Lung (tissue), 12 donors: ENCODE results near the gene RAB3C. TPM values are rescaled to one million over a fixed set of nuclear protein-coding genes. Genes with fewer than 3 reads are reported as not detected.
A peak's percentile ranks its signal among the peaks of the same experiment; 100 is the strongest.

Source experiments
- ATAC-seq: fragments of 200-7000 bp; cut with Tn5 transposase; one replicate; pipeline ENCODE4 v1.9.1; 2020; ENCODE audit warnings: moderate number of reproducible peaks; ENCODE audit not compliant: insufficient read depth, low FRiP score
- DNase-seq, 3 donors: peaks; one replicate each; pipeline ENCODE4 v3.0.0-alpha.2; 2013 to 2017
- H3K27ac ChIP-seq, 2 donors: one replicate each; pipeline ENCODE4 v1.5.1; 2013; ENCODE audit warnings: mild to moderate bottlenecking in 2 of 2, moderate library complexity in 2 of 2, control low read depth in 1 of 2, inconsistent platforms in 1 of 2, low read depth in 1 of 2, low read length in 1 of 2
- H3K27me3 ChIP-seq, 3 donors: one replicate each; pipeline ENCODE4 v1.5.1; 2013; ENCODE audit warnings: low read length in 2 of 3; ENCODE audit not compliant: control insufficient read depth in 3 of 3, insufficient read depth in 3 of 3
- H3K36me3 ChIP-seq, 4 donors: one replicate each; pipeline ENCODE4 v1.5.1; 2013; ENCODE audit warnings: low read length in 4 of 4, mild to moderate bottlenecking in 1 of 4, moderate library complexity in 1 of 4; ENCODE audit not compliant: control insufficient read depth in 4 of 4, insufficient read depth in 4 of 4
- H3K4me1 ChIP-seq, 5 donors: one replicate each; pipeline ENCODE4 v1.5.1; 2013; ENCODE audit warnings: low read length in 5 of 5, mild to moderate bottlenecking in 2 of 5, moderate library complexity in 1 of 5; ENCODE audit not compliant: control insufficient read depth in 5 of 5, insufficient read depth in 5 of 5
- H3K4me3 ChIP-seq: one replicate; pipeline ENCODE4 v1.5.1; 2013; ENCODE audit warnings: mild to moderate bottlenecking, control low read depth, moderate library complexity
- H3K9ac ChIP-seq, 2 donors: one replicate each; pipeline ENCODE4 v1.5.1; 2013; ENCODE audit warnings: low read length in 2 of 2, control low read depth in 1 of 2; ENCODE audit not compliant: insufficient read depth in 1 of 2
- H3K9me3 ChIP-seq, 4 donors: one replicate each; pipeline ENCODE4 v1.5.1; 2013; ENCODE audit warnings: low read length in 3 of 4, mild to moderate bottlenecking in 1 of 4, moderate library complexity in 1 of 4; ENCODE audit not compliant: control insufficient read depth in 4 of 4, insufficient read depth in 3 of 4
- CTCF ChIP-seq: IDR thresholded peaks from 2 replicates; pipeline ENCODE4 v1.5.1; 2012; ENCODE audit warnings: mild to moderate bottlenecking; ENCODE audit errors: control extremely low read depth, extremely low read depth
- WGBS, 2 donors: extraction: QIAGEN DNeasy Blood & Tissue Kit; methylation state at CpG; one replicate each; pipeline ENCODE4 v1.1.7; 2013; 5-methylcytosine and 5-hydroxymethylcytosine counted together
- polyA plus RNA-seq, 2 donors: library from polyadenylated mRNA; stranded (reverse); fragments of 200-250 nt; gene quantifications; one replicate each; pipeline ENCODE4 v1.2.1, GENCODE V29; 2013
- total RNA-seq, 2 donors: library from RNA; depleted of rRNA in 1 of 2; stranded (reverse); fragments of >200 nt in 1 of 2; gene quantifications; one replicate each; pipeline ENCODE4 v1.2.1, GENCODE V29; 2014 to 2021
- donor health status: control.
- donor health status: control.
- donor health status: Bipolar disorder and iron deficiency.
- donor health status: healthy.
- donor health status: DM: yes; HTN: yes; CAD: no.

The RAB3C gene
- total and polyA plus RNA-seq, 4 donors = 0.35 to 1.1 (median 0.86) TPM

GRCh38 chr5:58617241-58617640 is 34.4 kb downstream of the RAB3C start:
- no peak overlapping the region for H3K9ac ChIP-seq
- no peaks in the 10 kb centered on the region for H3K36me3 ChIP-seq
- DNase-seq (peak in 2 of 3 donors; percentile 19 to 21), ATAC-seq (no peak)
- TF ChIP-seq CTCF = no peak
- WGBS, 2 donors = 85 to 100% methylated on average over 1 of the region's 1 CpG
- peaks cover 0 to 4% (median 0%) of the 10 kb centered on the region in 5 donors for H3K4me1 ChIP-seq
- H3K4me3 ChIP-seq = no peak overlapping the region
- no peaks in the 10 kb centered on the region for H3K27me3 ChIP-seq
- no peaks in the 10 kb centered on the region for H3K9me3 ChIP-seq
- H3K27ac ChIP-seq = no peak overlapping the region

DNA sequence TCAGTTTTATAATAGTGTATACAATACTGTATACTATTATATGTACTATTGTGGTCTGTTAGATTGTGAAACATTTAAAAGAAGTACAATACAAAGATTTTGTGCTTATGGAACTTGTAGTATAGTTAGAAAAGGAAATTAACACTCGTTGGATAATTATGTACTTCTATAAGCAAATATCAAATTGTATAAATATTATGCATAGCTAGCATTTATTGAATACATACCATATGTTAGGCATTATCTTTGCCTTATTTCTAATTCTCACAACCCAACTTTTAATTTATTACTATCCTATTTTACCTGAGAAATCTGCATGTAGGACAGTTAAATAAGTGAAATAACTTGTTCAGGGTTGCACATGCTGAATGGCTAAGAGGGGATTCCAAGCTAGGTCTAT is 37.5 kb downstream of the RAB3C start:
- Histone ChIP-seq H3K36me3 (no peaks in the 10 kb centered on the region), H3K27me3 (no peaks in the 10 kb centered on the region), H3K9ac (no peak overlapping the region), H3K9me3 (no peaks in the 10 kb centered on the region), H3K27ac (no peak overlapping the region), H3K4me3 (no peak overlapping the region), H3K4me1 (peaks cover 0 to 22% (median 0%) of the 10 kb centered on the region in 5 donors)
- no peak for TF ChIP-seq CTCF
- DNase-seq (no peak), ATAC-seq (no peak)
- WGBS, 2 donors = 82 to 90% methylated on average over 1 of the region's 1 CpG

- no peak overlapping the region for H3K9ac ChIP-seq
- DNase-seq (peak in 2 of 3 donors; percentile 77 to 80), ATAC-seq (no peak)
- H3K27me3 ChIP-seq = no peaks in the 10 kb centered on the region
- H3K4me1 ChIP-seq = peaks cover 0 to 22% (median 0%) of the 10 kb centered on the region in 5 donors
- H3K9me3 ChIP-seq = no peaks in the 10 kb centered on the region
- H3K27ac ChIP-seq = no peak overlapping the region
- no peak overlapping the region for H3K4me3 ChIP-seq
- no peak for TF ChIP-seq CTCF
- 78 to 87% methylated on average over 3 of the region's 3 CpGs for WGBS, 2 donors
- no peaks in the 10 kb centered on the region for H3K36me3 ChIP-seq
Observed at GRCh38 chr5:58622936-58623871, 40.3 kb downstream of the RAB3C start.
